GM15510 (cell line): ENCODE data around the gene RNF150.

Experiments used
- POLR2A ChIP-seq: IDR thresholded peaks from 3 replicates; pipeline ENCODE4 v1.6.1; 2011; ENCODE audit warnings: borderline replicate concordance; ENCODE audit not compliant: insufficient read length; ENCODE audit errors: extremely low read depth

The RNF150 gene

DNA sequence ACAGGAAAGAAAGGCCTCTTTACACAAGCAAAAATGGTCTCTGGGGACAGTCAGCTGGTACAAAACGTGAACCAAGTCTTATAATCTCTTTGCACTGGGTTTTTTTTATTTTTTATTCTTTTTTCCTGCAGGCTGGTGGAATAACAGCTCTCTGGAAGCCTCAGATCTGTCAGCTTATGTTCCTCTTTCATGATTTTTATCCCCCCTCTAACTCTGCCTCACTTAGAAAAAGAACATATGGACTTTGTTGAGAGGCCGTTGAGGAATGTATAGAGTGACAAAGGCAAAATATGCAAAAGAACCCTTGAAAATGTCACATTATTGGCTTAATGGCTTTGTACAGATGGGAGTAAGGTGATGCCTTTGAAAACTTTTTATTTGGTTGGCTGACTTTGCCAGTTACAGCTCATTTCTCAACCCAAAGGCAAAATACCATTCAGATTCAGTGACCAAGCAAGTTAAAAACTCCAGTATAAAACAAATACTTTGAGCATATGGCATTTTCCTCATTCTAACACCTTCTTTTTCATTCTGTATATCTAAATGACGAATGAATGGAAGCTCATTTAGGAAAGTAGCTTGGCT is 111.1 kb downstream of the RNF150 start:
- no peak for TF ChIP-seq POLR2A

DNA sequence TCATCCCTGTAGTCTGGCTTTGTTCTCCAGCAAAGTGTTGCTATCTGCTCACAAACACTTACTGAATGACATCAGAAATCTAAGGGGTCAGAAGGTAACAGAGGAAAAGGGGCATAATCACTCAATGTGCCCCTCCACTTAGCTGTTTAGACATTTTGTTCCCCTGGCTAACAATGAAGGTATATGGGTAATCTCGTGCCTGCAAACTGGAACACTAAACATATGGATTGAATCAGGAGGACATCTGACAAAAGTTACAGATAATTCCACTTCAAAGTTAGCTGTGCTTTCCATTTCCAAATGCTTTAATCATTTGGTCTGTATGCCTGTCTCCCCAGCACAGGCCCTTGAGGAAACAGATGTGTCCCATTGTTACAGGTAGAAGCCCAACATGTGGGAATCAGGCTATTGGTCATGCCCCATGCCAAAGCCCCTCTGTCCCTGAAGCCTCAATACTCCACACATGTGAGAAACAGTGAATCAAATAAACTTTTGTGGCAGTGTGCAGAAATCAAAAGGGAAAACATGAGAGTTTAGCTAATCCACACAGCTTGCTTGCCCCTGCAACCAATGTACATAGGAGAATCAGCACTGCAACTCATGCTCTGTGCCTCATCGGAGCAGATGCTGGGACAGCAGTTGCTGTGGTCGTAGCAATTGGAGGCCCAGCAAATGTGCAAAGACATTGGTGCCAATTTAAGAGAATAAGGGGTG is 111.7 kb downstream of the RNF150 start:
- TF ChIP-seq POLR2A, result no peak

DNA sequence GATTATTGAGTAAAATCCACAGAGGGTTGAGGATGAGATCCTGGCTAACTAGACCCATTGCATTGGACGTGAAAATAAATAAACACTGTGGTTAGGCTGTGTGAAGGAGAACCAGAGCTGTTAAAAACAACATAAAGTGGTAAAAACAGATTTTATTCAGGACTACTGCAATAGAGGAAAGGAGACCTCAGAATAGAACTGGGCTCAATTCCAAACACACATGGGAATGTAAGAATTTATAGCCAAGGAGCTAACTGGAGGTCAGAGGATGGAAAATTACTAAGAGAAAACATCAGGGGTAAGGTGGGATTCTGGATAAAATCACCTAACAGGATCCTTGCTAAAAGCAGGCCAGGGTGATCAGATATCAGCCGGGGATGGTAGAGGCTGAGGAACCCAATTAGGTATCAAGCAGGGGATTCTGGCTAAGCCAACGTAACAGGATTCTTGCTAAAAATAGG is 112.4 kb downstream of the RNF150 start:
- TF ChIP-seq POLR2A, result no peak

DNA sequence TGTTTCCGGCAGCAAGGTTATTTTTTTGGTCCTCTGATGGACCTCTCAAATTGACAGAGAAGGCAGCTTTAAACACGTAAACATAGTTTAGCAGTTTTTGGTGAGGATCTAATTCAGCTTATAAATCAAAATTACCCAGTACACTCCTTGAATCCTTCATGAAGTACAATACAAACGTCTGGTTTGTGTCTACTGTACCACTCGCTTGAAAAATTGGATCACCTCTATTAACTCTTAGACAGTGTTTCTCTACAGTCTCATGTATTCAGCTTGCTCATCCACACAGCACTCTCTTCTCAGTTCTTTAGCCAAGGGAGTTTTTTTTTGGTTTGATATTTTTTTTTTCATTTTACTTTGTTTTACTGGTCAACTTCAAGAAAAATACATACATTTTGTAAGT is 113.5 kb downstream of the RNF150 start:
- no peak for TF ChIP-seq POLR2A

DNA sequence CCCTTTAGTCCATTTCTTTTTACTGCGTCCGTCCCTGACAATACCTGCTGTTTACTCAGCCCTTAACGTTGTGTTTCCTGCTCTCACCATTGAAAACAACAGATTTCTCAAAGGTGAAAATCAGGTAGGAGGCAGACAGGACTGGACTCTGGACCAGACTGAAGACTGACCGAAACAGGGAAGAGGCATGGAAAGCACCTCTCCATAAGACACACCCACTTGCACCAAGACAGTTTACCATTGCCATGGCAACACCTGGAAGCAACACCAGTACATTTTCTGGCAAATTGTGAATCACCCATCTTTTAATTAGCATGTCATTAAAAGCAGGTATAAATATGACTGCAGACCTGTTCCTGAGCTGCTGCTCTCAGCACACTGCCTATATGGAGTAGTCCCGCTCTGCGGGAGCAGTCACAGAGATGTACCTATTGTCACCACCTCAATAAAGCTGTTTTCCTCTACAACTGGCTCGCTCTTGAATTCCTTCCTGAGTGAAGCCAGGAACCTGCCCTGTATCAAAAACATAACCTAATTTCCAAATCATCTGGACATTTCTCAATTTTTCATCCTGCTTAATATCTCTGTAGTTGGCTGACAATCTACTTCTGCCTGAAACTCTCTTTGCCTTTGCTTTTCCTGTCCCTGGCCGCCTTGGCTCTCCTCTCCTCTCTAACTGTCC is 117.0 kb downstream of the RNF150 start:
- TF ChIP-seq POLR2A, result no peak

DNA sequence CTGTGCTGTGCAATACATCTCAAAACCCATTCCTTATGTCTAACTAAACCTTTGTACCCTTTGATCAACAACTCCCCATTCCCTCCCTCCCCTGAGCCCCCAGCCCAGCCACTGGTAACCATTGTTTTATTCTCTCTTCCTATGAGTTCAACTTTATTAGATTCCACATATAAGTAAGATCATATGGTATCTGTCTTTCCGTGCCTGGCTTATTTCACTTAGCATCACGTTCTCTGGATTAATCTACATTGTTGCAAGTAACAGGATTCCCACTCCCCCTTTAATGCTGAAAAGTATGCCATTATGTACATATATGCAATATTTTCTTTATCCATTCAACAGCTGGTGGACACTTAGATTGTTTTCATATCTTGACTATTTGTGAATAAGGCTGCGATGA is 119.4 kb downstream of the RNF150 start:
- no peak for TF ChIP-seq POLR2A

DNA sequence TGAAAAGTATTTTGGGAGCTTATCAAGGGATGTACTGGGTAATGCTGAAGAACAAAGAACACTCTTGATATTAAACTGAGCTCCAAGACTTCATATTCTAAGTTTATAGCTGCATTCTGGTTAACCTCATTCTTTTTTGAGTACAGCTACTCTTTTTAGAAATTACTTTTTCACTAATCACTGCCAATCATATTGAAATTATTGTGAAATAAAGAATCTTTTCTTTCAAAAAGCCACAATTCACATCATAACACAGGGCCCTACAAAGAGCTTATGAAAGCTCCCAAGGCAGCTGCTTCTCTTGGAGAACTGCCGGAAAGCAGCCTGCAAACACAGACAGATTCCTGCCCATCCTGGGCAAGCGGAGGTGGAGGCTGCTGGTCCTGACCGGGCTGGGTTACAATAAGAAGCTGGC is 121.4 kb downstream of the RNF150 start:
- TF ChIP-seq POLR2A, result no peak

DNA sequence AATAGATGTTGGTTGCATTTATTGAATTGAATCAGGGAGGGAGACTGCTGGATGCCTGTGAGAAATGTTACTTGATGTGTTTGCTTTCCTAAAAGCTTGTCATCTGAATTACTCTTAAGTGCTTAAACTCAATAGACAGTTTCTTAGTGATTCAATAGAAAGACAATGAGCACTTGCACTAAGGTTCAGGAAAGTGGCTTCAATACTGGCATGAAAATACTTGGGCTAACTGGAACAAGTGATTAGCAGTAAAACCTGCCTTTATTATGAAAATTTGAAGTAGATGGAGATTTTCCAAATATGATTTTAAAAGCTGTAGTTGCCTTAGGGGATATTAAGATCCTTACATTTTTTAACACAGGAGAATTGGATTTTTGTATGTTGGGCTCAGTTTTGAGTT is 123.3 kb downstream of the RNF150 start:
- no peak for TF ChIP-seq POLR2A

DNA sequence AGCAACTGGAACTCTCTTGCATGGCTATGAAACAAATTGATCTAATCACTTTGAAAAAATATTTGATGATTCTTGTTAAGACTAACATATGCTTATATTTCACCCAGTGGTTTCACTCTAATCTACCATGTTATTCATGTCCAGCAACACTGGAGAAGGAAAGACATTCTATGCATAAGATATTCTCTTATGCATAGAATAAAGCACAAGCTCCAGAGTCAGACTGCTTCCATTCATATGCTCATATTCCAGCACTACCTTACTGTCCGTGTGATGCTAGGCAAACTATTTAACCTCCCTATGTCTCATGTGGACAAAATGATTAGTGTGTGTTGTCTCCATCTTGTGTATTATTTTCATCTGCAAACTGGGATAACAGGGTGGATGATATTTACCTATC is 124.1 kb downstream of the RNF150 start:
- no peak for TF ChIP-seq POLR2A

DNA sequence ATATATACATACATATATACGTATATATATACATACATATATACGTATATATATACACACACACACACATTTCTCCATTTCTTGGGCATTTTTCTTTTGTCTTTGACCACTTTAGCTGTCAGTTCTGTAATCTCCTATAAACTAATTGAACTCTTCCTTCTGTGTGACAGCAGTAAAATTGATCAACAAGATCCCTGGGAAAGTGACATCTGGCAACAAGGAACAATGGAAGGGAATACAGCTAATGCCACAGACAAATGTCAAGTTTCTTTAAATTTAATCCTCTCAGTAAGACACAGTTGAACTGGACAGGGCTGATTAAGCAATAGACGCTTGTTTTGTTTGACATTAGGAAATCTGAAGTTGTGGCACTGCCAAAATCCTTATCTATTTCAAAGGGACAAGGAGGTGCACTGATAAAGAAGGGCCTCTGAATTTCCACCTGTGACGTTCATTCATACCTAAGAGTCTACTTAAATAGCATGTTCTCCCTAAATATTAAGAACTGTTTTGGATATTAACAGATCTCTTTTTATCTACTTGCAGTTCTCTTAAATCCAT is 126.9 kb downstream of the RNF150 start:
- TF ChIP-seq POLR2A, result no peak

DNA sequence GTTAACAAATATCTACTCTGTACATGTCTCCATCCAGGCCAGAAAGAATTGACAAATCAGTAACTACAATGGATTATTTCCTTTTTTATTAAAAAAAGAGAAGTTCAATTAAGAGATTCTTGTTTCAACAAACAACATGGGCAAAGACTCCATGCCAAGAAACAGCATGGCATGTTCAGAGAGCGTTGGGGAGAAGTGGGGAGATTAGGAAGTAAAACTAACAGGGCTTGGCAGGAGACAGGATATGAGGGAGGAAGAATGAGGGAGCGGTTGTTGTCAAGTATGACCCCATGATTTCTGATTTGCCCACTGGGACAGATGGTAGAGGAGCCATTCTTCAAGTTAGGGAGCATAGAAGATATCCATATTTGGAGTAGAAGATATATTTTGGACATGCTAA is 128.4 kb downstream of the RNF150 start:
- TF ChIP-seq POLR2A, result no peak

DNA sequence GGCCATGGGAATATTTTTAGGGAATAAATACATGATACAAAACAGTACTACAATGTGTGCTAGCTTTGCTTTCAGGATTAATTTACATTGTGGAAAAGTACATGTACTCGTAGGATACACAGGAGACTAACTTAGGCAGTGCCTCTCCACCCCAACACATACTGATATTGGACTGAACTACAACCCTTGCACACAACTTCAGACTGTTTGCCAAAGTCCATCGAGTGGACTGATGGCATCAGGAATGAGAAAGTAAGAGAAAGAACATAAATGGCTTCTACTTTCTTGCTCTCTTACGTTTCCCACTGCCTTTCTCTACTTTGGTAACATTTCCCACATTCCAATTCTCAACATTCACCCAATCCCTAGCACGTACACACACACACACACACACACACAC is 130.1 kb downstream of the RNF150 start:
- no peak for TF ChIP-seq POLR2A

DNA sequence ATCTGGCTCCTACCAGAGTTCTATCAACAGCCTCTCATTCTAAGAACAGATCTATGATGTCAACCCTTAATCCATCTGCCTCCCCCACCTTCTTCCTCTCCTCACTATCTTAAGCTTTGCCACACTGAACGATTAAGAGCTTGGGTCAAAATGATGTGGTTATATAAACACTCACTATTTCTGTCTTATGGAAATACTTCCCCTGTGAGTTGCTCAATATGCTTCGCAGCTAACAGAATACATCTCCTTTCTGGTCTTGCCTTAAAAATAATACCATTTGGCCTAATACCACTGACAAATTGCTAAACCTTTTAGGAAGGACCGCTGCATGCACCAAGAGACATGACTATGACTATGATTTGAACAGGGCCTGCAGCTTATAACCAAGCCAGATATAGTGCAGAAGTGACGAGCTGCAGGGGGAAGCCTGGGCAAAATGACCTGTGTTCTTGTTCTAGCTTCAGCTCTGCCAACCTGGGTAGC is 130.9 kb downstream of the RNF150 start:
- TF ChIP-seq POLR2A, result no peak

DNA sequence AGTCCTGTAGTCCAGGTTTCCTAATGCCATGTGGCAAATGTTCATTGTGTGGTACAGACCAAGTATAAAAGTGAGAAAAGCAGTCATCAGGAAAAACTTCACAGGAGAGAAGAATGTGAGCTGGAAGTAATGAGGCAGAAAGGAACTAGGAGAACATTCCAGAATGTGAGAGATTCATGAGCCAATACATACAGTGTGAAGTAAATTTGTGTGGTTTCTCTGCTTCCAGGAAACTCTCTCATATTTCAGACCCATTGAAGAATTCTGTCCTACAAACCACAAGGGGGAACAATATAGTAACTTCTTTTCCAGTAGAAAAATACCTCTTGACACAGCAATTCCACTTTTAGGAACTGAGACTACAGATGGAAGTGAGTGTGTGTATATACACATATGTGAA is 136.5 kb downstream of the RNF150 start:
- no peak for TF ChIP-seq POLR2A

DNA sequence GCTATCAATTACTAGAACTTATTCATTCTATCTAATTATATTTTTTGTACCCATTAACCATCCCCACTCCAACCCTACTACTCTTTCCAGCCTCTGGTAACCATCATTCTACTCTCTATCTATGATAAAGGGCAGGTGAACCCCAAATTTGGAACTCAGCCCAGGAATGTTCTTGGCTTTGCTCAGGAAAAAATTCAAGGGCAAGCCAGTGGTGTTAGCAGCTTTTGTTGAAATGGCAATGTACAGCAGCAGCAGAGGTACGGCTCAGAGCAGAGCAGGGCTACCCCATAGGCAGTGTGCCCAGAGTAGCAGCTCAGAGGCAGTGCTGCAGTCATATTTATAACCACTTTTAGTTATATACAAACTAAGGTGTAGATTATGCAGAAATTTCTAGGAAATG is 138.2 kb downstream of the RNF150 start:
- TF ChIP-seq POLR2A, result no peak
